Common myeloid progenitor, CD34-positive (primary cell): ENCODE data around the gene SMAD6.
A peak's percentile ranks its signal among the peaks of the same experiment; 100 is the strongest.

Experiments
- CTCF ChIA-PET: fragments of 350-600 bp; sonication (Branson Sonifier 250); formaldehyde crosslinking; loops from one replicate; lab custom pipeline; 2021; ENCODE audit warnings: antibody characterized with exemption; lab: Charles Lee
- POLR2A ChIA-PET: fragments of 350-600 bp; sonication (Branson Sonifier 250); formaldehyde crosslinking; loops from one replicate; lab custom pipeline; 2021; ENCODE audit warnings: antibody characterized with exemption; lab: Charles Lee
- DNase-seq, 3 donors: peaks; one replicate each; pipeline versions ENCODE4 v3.0.0 to v3.0.0-alpha.2; 2013
- H3K27ac ChIP-seq, 2 experiments: 1 replicate in 1 of 2; 2 replicates in 1 of 2; pipeline ENCODE4 v1.7.0; 2013; ENCODE audit warnings: inconsistent platforms in 2 of 2, low read length in 2 of 2, mild to moderate bottlenecking in 2 of 2, low read depth in 1 of 2, moderate library complexity in 1 of 2; ENCODE audit not compliant: severe bottlenecking in 2 of 2, insufficient read depth in 1 of 2, poor library complexity in 1 of 2
- H3K27me3 ChIP-seq, 5 experiments: replicated peaks in 2 of 5; 1 replicate in 3 of 5; 2 replicates in 2 of 5; pipeline versions ENCODE4 v1.6.1 to v1.7.0; 2013; ENCODE audit warnings: low read length in 4 of 5, mild to moderate bottlenecking in 2 of 5, moderate library complexity in 2 of 5, inconsistent platforms in 1 of 5; ENCODE audit not compliant: insufficient read depth in 5 of 5, control insufficient read depth in 4 of 5
- H3K36me3 ChIP-seq, 4 experiments: 1 replicate in 2 of 4; 2 replicates in 2 of 4; pipeline versions ENCODE4 v1.6.1 to v1.7.0; 2013; ENCODE audit warnings: low read length in 3 of 4, control low read depth in 1 of 4, mild to moderate bottlenecking in 1 of 4; ENCODE audit not compliant: control insufficient read depth in 4 of 4, insufficient read depth in 4 of 4
- H3K4me1 ChIP-seq, 4 experiments: 1 replicate in 3 of 4; 2 replicates in 1 of 4; pipeline versions ENCODE4 v1.6.1 to v1.7.1; 2013; ENCODE audit warnings: low read length in 3 of 4, mild to moderate bottlenecking in 3 of 4, control low read depth in 1 of 4, inconsistent platforms in 1 of 4, moderate library complexity in 1 of 4; ENCODE audit not compliant: control insufficient read depth in 4 of 4, insufficient read depth in 4 of 4; ENCODE audit errors: control extremely low read depth in 1 of 4
- H3K4me3 ChIP-seq, 7 experiments: 1 replicate in 4 of 7; 2 replicates in 3 of 7; pipeline versions ENCODE4 v1.5.1 to v1.7.0; 2013; ENCODE audit warnings: mild to moderate bottlenecking in 7 of 7, low read length in 6 of 7, moderate library complexity in 6 of 7, inconsistent platforms in 2 of 7, low read depth in 2 of 7, control low read depth in 1 of 7; ENCODE audit not compliant: insufficient read depth in 4 of 7, control insufficient read depth in 1 of 7; ENCODE audit errors: extremely low read depth in 1 of 7
- H3K9me3 ChIP-seq, 5 experiments: 1 replicate in 4 of 5; 2 replicates in 1 of 5; pipeline versions ENCODE4 v1.6.1 to v1.7.1; 2013; ENCODE audit warnings: low read length in 4 of 5, mild to moderate bottlenecking in 2 of 5, inconsistent platforms in 1 of 5, low read depth in 1 of 5, moderate library complexity in 1 of 5; ENCODE audit not compliant: control insufficient read depth in 4 of 5, insufficient read depth in 2 of 5; ENCODE audit errors: control extremely low read depth in 1 of 5
- WGBS: methylation state at CpG from one replicate; pipeline ENCODE4 v1.1.5; 2013; ENCODE audit not compliant: insufficient coverage; 5-methylcytosine and 5-hydroxymethylcytosine counted together

SMAD6 gene

GRCh38 chr15:66720206-66721010, 18.4 kb downstream of the SMAD6 start:
- H3K27ac ChIP-seq: no peak overlapping the region
- peak in 2 of 3 donors; percentile 43 to 56 for DNase-seq
- peaks cover 0 to 33% (median 0%) of the 10 kb centered on the region in 4 experiments for H3K36me3 ChIP-seq
- 70% methylated on average over 9 of the region's 9 CpGs for WGBS
- CTCF ChIA-PET: interaction anchor here (0.7 to 1.3 kb wide), 10 partner anchors 9 to 346 kb away, joined by 3 to 4 read pairs (median 3); no protein-coding TSS in a partner anchor
- H3K9me3 ChIP-seq: no peaks in the 10 kb centered on the region
- no peak overlapping the region for H3K4me3 ChIP-seq
- peaks cover 0 to 27% (median 7%) of the 10 kb centered on the region in 4 experiments for H3K4me1 ChIP-seq
- H3K27me3 ChIP-seq: no peaks in the 10 kb centered on the region
- POLR2A ChIA-PET: no interaction called here

GRCh38 chr15:66721020-66721419, 19.0 kb downstream of the SMAD6 start:
- POLR2A ChIA-PET: no interaction called here
- Histone ChIP-seq H3K27ac (no peak overlapping the region), H3K36me3 (peaks cover 0 to 33% (median 0%) of the 10 kb centered on the region in 4 experiments), H3K4me3 (no peak overlapping the region), H3K27me3 (no peaks in the 10 kb centered on the region), H3K4me1 (peaks cover 0 to 29% (median 5%) of the 10 kb centered on the region in 4 experiments), H3K9me3 (no peaks in the 10 kb centered on the region)
- CTCF ChIA-PET: interaction anchor here (0.9 to 1.2 kb wide), 4 partner anchors 10 to 46 kb away, joined by 3 read pairs; no protein-coding TSS in a partner anchor
- 100% methylated on average over 2 of the region's 8 CpGs for WGBS
- DNase-seq: no peak

- ChIA-PET POLR2A (no interaction called here), CTCF (interaction anchor here (0.6 to 1.2 kb wide), 2 partner anchors 10 to 46 kb away, joined by 3 read pairs; no protein-coding TSS in a partner anchor)
- no peak overlapping the region for H3K4me3 ChIP-seq
- peaks cover 0 to 30% (median 2%) of the 10 kb centered on the region in 4 experiments for H3K4me1 ChIP-seq
- no peaks in the 10 kb centered on the region for H3K27me3 ChIP-seq
- H3K27ac ChIP-seq: no peak overlapping the region
- WGBS: 100% methylated on average over 3 of the region's 4 CpGs
- H3K36me3 ChIP-seq: peaks cover 0 to 32% (median 0%) of the 10 kb centered on the region in 4 experiments
- DNase-seq: no peak
- H3K9me3 ChIP-seq: no peaks in the 10 kb centered on the region
Measured at GRCh38 chr15:66721501-66721937, 19.5 kb downstream of the SMAD6 start.

GRCh38 chr15:66721954-66722353, 19.9 kb downstream of the SMAD6 start:
- Histone ChIP-seq H3K27me3 (no peaks in the 10 kb centered on the region), H3K36me3 (peaks cover 0 to 28% (median 0%) of the 10 kb centered on the region in 4 experiments), H3K4me1 (peaks cover 0 to 33% (median 2%) of the 10 kb centered on the region in 4 experiments), H3K27ac (no peak overlapping the region), H3K4me3 (no peak overlapping the region), H3K9me3 (no peaks in the 10 kb centered on the region)
- CTCF ChIA-PET: interaction anchor here (0.6 to 2.9 kb wide), 3 partner anchors 11 to 45 kb away, joined by 3 to 13 read pairs (median 3); no protein-coding TSS in a partner anchor
- 99% methylated on average over 6 of the region's 6 CpGs for WGBS
- POLR2A ChIA-PET: interaction anchor here (0.6 kb wide), 1 partner anchor 15 kb away, joined by 3 read pairs; no protein-coding TSS in a partner anchor
- DNase-seq: no peak

GRCh38 chr15:66722757-66723540, 20.9 kb downstream of the SMAD6 start:
- 50% methylated on average over 2 of the region's 5 CpGs for WGBS
- ChIA-PET POLR2A (interaction anchor here (0.6 to 0.9 kb wide), 2 partner anchors 16 to 20 kb away, joined by 3 to 4 read pairs; no protein-coding TSS in a partner anchor), CTCF (interaction anchor here (0.8 to 2.9 kb wide), 6 partner anchors 10 to 108 kb away, joined by 3 to 13 read pairs (median 3); no protein-coding TSS in a partner anchor)
- H3K27me3 ChIP-seq: no peaks in the 10 kb centered on the region
- DNase-seq: no peak
- H3K27ac ChIP-seq: no peak overlapping the region
- peaks cover 0 to 18% (median 0%) of the 10 kb centered on the region in 4 experiments for H3K36me3 ChIP-seq
- H3K4me3 ChIP-seq: no peak overlapping the region
- peaks cover 0 to 33% (median 2%) of the 10 kb centered on the region in 4 experiments for H3K4me1 ChIP-seq
- H3K9me3 ChIP-seq: no peaks in the 10 kb centered on the region

GRCh38 chr15:66723826-66724731, 22.0 kb downstream of the SMAD6 start:
- no peaks in the 10 kb centered on the region for H3K27me3 ChIP-seq
- H3K4me1 ChIP-seq: peaks cover 0 to 31% (median 2%) of the 10 kb centered on the region in 4 experiments
- H3K4me3 ChIP-seq: no peak overlapping the region
- no peak for DNase-seq
- ChIA-PET CTCF (interaction anchor here (0.7 to 2.9 kb wide), 6 partner anchors 11 to 109 kb away, joined by 3 to 13 read pairs (median 3); no protein-coding TSS in a partner anchor), POLR2A (interaction anchor here (1.3 kb wide), 1 partner anchor 22 kb away, joined by 3 read pairs; the partner anchor contains the start of gene SMAD6)
- no peak overlapping the region for H3K27ac ChIP-seq
- WGBS: 100% methylated on average over 1 of the region's 1 CpG
- peaks cover 0 to 7% (median 0%) of the 10 kb centered on the region in 4 experiments for H3K36me3 ChIP-seq
- H3K9me3 ChIP-seq: no peaks in the 10 kb centered on the region
